ENCODE measurements around the gene OBI1. TPM values are rescaled to one million over a fixed set of nuclear protein-coding genes. Genes with fewer than 3 reads are reported as not detected.

Gene OBI1
- total and polyA plus RNA-seq, 9 of the 15 experiments (the other 6 are each of a cell fraction or from before 2014, with no cell fraction given), result 8.7 to 18.4 (median 14.2) TPM

GRCh38 chr13:78587395-78587794 lies 71.6 kb downstream of the OBI1 start (continued):
- no peak for TF ChIP-seq BMI1 (IDR thresholded peaks at IDR 0.05; ENCODE audit: low read length)
- no peak for TF ChIP-seq MXI1 (IDR thresholded peaks at IDR 0.05; ENCODE audit: low read depth, low read length)
- TF ChIP-seq DIDO1 (tag; IDR thresholded peaks at IDR 0.05; ENCODE audit: low read depth), result no peak
- TF ChIP-seq, protein P1, sequence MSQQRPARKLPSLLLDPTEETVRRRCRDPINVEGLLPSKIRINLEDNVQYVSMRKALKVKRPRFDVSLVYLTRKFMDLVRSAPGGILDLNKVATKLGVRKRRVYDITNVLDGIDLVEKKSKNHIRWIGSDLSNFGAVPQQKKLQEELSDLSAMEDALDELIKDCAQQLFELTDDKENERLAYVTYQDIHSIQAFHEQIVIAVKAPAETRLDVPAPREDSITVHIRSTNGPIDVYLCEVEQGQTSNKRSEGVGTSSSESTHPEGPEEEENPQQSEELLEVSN (IDR thresholded peaks at IDR 0.05; ENCODE audit: borderline replicate concordance in 1 of 2, extremely low read depth in 1 of 2, insufficient read depth in 1 of 2, insufficient read length in 1 of 2, low read depth in 1 of 2, low read length in 1 of 2, poor library complexity in 1 of 2, severe bottlenecking in 1 of 2), result no peak

GRCh38 chr13:78586706-78587105 lies 72.2 kb downstream of the OBI1 start:
- in situ Hi-C loops (cut with MboI), result no loop called here
- CTCF ChIA-PET (ENCODE audit: low intra/inter-chr PET ratio), result no interaction called here
- no peaks in the 10 kb centered on the region for H3K79me2 ChIP-seq (ENCODE audit: control insufficient read depth, insufficient read depth, low read length)
- no peak overlapping the region for H2AFZ ChIP-seq (ENCODE audit: low read depth, low read length)
- BruUV-seq (replicated peaks), result no TSS peak
- 1% methylated on average over 15 of the region's 21 CpGs for WGBS (ENCODE audit: insufficient coverage, low coverage, missing lambda C conversion rate)
- POLR2A ChIA-PET, result no interaction called here
- H3K27ac ChIP-seq (ENCODE audit: extremely low read depth, low read depth, low read length), result no peak overlapping the region
- peaks cover 0 to 3% of the 10 kb centered on the region in 2 experiments; a peak in 2 of 5 replicates for H3K4me1 ChIP-seq (replicated peaks in 1 of 2; ENCODE audit: control insufficient read depth in 2 of 2, insufficient read depth in 2 of 2, low read length in 2 of 2)
- peak; percentile 18 to 49 (median 28) for DNase-seq (ENCODE audit: extremely low read depth in 1 of 4, low spot score in 3 of 4)
- no peak overlapping the region for H3K9ac ChIP-seq (ENCODE audit: insufficient read depth in 1 of 2, low read depth in 2 of 2, low read length in 2 of 2)
- FAIRE-seq, result no peak
- no peak overlapping the region for H3K4me3 ChIP-seq
- no peaks in the 10 kb centered on the region for H3K36me3 ChIP-seq (ENCODE audit: control insufficient read depth, insufficient read depth, low read length)
- TF ChIP-seq, protein P2, sequence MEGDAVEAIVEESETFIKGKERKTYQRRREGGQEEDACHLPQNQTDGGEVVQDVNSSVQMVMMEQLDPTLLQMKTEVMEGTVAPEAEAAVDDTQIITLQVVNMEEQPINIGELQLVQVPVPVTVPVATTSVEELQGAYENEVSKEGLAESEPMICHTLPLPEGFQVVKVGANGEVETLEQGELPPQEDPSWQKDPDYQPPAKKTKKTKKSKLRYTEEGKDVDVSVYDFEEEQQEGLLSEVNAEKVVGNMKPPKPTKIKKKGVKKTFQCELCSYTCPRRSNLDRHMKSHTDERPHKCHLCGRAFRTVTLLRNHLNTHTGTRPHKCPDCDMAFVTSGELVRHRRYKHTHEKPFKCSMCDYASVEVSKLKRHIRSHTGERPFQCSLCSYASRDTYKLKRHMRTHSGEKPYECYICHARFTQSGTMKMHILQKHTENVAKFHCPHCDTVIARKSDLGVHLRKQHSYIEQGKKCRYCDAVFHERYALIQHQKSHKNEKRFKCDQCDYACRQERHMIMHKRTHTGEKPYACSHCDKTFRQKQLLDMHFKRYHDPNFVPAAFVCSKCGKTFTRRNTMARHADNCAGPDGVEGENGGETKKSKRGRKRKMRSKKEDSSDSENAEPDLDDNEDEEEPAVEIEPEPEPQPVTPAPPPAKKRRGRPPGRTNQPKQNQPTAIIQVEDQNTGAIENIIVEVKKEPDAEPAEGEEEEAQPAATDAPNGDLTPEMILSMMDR (IDR thresholded peaks at IDR 0.05 in 2 of 3, conservative IDR thresholded peaks at IDR 0.05 in 1 of 3; ENCODE audit: insufficient read depth in 2 of 3, low read depth in 1 of 3, low read length in 3 of 3), result peak; percentile 42 to 48 (median 45); a peak in 4 of 6 replicates
- TF ChIP-seq PCBP1 (IDR thresholded peaks at IDR 0.05; ENCODE audit: low read depth, low read length, poor library complexity, severe bottlenecking) (no peak), E2F4 (CRISPR knock-in tag; IDR thresholded peaks at IDR 0.05; ENCODE audit: low read depth) (no peak)
- H3K4me2 ChIP-seq (ENCODE audit: insufficient read depth, low read length), result no peak overlapping the region
- intact Hi-C loops (cut with micrococcal nuclease), result no loop called here
- no peaks in the 10 kb centered on the region for H3K9me3 ChIP-seq (replicated peaks; ENCODE audit: control insufficient read depth, insufficient read depth, low read depth, low read length)
- ATAC-seq, result peak; percentile 93
- H3K9me1 ChIP-seq (ENCODE audit: control insufficient read depth, insufficient read depth, low read length), result no peaks in the 10 kb centered on the region
- no peaks in the 10 kb centered on the region for H4K20me1 ChIP-seq (replicated peaks; ENCODE audit: control insufficient read depth, insufficient read depth, low read length)
- H3K27me3 ChIP-seq (ENCODE audit: control insufficient read depth in 2 of 2, insufficient read depth in 2 of 2, low read length in 2 of 2), result no peaks in the 10 kb centered on the region

All from K562 (cell line).